ENCODE results near the gene ZNF433.
"Not testable (repeated sequence)": the region's sequence is repeated elsewhere in the genome, so short reads cannot be mapped to it uniquely, and the experiment has no call there.

Gene ZNF433

GRCh38 chr19:12035220-12036172 is at the start of gene ZNF433:
ZNF433 (minus strand) TSS chr19:12035679; CDS start chr19:12035539, 140 bp downstream.
- DNase-seq (ENCODE audit: low spot score) = peak; percentile 93

DNA sequence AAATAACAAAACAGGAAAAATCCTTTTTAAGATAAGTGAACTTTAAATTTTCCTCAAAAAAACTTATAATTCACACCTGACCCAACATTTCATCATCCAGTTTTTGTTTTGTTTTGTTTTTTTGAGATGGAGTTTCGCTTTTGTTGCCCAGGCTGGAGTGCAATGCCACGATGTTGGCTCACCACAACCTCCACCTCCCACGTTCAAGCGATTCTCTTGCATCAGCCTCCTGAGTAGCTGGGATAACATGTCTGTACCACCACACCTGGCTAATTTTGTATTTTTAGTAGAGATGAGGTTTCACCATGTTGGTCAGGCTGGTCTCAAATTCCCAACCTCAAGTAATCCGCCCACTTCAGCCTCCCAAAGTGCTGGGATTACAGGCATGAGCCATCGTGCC is 47.9 kb upstream of the ZNF433 start:
- not testable (repeated sequence) for DNase-seq (ENCODE audit: low spot score)

- DNase-seq (ENCODE audit: low spot score) = no peak
These were observed 41.9 kb upstream of the ZNF433 start for GRCh38 chr19:12077375-12077774.

GRCh38 chr19:12076331-12076730 is 40.9 kb upstream of the ZNF433 start:
- not testable (repeated sequence) for DNase-seq (ENCODE audit: low spot score)

GRCh38 chr19:12075538-12076139 is 40.2 kb upstream of the ZNF433 start:
- DNase-seq (ENCODE audit: low spot score) = no peak

DNA sequence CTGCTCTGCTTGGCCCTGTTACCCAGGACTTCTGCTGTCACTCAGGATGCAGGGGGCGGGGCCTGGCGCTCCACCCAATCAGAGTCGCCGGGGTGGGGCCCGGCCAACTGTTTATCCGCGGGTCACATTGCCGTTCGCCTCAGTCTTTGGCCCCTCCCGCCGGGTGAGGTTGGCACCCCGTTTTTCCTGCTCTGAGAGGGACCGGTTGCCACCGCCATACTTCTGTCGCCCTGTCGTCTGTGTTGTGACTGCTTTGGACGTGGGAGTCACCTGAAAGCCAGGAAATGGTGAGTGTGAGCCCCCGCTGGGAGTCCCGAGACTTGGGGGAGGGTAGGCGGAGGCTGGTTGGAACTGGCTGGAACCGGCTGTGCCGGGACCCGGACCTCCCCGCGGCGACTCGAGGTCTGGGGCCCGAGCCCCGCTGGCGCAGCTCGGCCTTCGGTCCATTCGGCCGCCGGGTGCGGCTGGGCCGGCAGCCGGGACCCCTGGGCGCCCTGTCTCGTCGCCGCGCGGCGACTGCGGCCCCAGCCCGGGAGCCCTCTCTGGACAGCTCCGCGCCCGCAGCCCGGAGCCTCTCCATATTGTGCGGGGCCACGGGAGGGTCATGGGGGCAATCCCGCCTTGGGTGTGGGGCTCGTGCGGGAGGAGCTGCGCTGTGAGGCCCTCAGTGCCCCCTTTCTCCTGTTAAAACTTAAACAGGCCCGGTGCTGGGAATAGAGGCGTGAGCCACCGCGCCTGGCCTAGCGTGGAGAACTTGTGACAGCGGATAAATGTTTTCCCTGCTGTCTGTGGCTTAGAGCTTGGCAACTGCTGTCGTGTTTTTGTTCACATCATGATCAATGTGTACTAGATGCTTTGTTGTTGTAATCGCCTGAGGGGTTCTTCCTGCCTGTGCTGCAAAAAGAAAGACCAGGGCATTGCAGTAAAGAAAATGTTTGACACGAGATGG is 29.4 kb upstream of the ZNF433 start, which contains the start of gene ZNF844:
Gene ZNF844, plus strand, starts transcription at position 142 of the 949 bp plus-strand sequence. Its CDS starts 143 bp downstream, at position 285.
- peak; percentile 97 for DNase-seq (ENCODE audit: low spot score)

DNA sequence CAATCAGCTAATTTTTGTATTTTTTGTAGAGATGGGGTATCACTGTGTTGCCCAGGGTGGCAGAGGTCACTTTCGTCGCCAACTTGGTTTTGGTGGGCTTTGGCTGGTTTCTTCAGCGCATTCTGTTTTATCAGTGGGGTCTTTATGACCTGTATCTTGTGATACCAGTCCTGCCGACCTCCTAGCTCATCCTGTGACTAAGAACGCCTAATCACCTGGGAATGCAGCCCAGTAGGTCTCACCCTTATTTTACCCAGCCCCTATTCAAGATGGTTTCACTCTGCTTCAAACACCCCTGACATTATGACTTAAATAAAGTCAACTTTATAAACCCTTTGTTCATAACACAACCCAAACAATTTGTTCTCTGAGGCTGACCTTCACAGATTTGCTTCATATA is 20.3 kb upstream of the ZNF433 start:
- no peak for DNase-seq (ENCODE audit: low spot score)

DNA sequence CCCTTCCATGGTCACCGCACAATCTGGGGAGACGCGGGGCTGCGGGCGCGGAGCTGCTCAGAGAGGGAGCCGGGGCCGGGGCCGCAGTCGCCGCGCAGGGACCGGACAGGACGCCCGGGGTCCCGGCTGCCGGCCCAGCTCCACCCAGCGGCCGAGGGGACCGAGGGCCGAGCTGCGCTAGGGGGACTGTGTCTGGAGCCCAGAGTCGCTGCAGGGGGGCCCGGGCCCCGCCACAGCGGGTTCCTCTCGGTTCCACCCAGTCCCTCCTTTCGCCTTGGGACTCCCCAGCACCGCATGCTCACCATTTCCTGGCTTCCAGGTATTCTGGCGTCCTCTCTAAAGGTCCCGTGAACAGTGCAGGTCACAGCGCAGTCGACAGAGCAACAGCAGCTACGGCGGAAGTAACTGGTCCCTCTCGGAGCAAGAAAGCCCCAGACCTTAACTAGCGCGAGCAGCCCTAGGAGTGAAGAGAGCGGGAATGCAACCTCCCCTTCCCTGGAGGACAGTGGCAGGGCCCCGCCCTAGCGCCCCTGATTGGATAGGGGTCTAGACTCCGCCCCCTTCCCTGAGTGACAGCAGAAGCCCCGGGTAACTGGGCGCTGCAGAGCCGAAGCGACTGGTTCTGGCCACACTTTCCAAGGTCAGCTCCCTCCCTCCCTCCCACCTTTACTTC is 17.2 kb upstream of the ZNF433 start, which contains the start of gene ZNF878:
Gene ZNF878, minus strand, starts transcription at position 465 of the 673 bp plus-strand sequence. Its CDS starts 160 bp downstream, at position 305.
- peak; percentile 93 for DNase-seq (ENCODE audit: low spot score)

GRCh38 chr19:12052091-12052496 is 16.6 kb upstream of the ZNF433 start:
- no peak for DNase-seq (ENCODE audit: low spot score)

DNA sequence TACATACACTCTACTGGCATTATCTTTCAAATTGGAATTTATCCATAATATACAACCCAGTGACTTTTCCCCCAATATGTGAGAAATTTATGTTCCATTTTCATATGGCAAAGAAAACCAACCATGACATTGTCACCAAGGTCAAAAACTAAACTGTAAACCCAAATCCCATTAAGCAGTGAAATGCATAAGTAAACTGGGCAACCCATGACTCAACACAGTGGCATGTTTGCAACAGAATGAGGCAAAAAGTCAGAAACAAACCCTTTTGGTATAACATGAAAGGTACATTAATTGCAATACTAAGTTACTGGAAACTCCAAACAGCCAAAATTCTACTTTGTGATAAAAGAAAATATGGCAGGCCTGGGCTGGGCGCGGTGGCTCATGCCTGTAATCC is 12.4 kb upstream of the ZNF433 start:
- no peak for DNase-seq (ENCODE audit: low spot score)

DNA sequence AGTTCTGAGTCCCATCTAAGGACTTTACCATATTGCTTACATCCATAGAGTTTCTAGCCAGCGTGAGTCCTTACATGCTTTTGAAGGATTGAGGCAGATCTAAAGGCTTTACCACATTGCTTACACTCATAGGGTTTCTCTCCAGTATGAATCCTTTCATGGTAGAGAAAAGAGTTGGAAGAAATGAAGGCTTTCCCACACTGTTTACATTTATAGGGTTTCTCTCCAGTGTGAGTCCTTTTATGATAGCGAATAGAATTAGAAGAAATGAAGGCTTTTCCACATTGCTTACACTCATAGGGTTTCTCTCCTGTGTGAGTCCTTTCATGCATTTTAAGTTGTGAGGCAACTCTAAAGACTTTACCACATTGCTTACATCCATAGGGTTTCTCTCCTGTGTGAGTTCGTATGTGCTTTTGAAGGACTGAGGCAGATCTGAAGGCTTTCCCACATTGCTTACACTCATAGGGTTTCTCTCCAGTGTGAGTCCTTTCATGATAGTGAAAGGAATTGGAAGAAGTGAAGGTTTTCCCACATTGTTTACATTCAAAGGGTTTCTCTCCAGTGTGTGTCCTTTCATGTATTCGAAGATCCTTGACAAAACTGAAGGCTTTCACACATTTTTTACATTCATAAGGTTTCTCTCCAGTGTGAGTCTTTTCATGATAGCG is 8.4 kb upstream of the ZNF433 start:
- DNase-seq (ENCODE audit: low spot score) = no peak

DNA sequence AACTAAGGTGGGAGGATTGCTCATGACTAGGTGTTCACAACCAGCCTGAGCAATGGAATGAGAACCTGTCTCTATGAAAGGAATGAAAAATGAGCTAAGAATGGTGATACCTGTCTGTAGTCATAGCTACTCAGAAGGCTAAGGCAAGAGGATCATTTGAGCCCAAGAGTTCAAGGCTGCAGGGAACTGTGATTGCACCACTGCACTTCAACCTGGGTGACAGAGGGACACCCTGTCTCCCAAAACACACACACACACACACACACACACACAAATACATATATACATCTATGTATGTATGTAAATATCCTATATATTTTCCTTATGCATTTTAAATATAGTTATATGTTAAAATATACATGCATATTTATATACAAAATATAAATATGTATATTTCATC is 7.4 kb upstream of the ZNF433 start:
- no peak for DNase-seq (ENCODE audit: low spot score)

DNA sequence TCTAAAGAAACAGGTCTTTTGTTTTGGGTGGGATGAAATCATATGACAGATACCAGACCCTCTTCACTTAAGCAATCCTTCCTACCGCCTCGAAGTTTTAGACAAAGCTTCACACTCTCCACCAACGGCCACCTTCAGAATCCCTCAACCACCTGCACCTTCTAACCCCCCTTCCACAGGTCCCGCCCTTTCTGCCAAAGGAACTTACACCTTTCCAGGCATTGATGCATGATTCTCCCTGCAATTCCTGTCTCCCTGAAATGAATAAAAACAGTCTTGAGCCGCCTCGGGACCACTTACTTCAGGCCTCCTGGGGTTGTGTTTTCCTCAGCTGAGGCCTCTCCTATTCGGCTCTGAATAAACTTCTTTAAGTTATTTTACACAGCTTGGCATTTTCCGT is 859 bp downstream of the ZNF433 start:
- DNase-seq (ENCODE audit: low spot score) = no peak

DNA sequence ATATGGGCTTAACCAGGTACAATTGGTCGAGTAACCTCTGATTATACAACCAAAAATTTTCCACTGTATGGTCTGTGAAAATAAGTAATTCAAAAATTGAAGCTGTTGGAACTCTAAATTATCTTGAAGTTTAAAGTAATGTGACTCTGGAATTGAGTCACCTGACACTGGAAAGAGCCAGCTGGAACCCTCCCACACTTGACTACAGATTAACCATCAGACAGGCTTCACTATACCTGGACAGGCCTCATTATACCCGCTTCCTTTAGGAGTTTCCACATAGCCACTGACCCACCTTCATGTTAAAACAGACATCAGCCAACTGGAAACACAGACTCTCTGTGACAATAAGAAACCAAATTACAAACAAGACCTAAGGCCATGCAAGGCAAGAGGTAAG is 1.3 kb downstream of the ZNF433 start:
- no peak for DNase-seq (ENCODE audit: low spot score)

DNA sequence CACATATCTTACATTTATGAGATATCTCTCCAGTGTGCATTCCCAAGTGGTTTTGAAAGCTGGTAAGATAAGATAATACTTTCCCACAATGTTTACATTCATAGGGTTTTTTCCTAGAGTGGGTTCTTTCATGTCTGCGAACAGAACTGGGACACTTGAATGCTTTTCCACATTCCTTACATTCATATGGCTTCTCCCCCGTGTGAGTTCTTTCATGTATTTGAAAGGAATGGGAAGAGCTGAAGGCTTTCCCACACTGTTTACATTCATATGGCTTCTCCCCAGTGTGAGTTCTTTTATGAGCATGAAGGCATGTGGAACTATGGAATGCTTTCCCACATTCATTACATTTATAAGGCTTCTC is 19.7 kb downstream of the ZNF433 start:
- DNase-seq (ENCODE audit: low spot score) = no peak

- no peak for DNase-seq (ENCODE audit: low spot score)
These were observed 20.3 kb downstream of the ZNF433 start for GRCh38 chr19:12015015-12015752.

DNA sequence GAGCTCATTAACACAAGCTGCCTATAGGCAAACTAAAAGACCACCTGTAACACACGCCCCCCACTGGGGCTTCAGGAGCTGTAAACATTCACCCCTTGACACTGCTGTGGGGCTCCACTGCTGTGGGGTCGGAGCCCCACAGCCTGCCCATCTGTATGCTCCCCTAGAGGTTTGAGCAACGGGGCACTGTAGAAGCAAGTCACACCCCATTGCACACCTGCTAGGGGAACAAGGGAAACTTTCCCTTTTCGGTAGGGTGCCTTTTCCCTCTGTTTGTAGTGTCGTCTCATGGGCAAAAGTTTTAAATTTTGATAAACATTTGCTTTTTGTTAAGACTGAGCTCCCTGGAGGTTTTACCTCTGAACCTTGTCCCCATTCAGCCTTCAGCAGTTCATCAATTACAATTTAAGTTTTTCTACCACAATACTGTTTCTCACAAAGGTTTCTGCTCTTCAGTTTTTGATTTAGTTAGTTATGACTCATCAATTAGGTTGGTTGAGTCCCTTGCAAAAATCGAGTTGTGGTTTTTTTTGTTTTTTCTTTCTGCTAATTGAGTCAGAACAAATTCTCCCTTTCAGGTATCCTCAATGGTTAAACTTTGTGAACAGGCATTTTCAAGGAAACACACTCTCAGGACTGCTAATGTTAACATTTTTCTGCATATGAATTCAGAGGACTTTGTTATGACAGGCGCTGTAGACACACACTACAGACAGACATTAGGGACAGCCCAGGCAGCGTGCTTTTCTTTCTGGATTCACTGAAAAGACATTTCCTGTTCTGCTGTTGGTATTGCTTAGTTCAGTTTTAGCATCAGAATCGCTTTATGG is 35.1 kb downstream of the ZNF433 start:
- no peak for DNase-seq (ENCODE audit: low spot score)

- no peak for DNase-seq (ENCODE audit: low spot score)
These were observed 40.3 kb downstream of the ZNF433 start for GRCh38 chr19:11995174-11995573.

DNA sequence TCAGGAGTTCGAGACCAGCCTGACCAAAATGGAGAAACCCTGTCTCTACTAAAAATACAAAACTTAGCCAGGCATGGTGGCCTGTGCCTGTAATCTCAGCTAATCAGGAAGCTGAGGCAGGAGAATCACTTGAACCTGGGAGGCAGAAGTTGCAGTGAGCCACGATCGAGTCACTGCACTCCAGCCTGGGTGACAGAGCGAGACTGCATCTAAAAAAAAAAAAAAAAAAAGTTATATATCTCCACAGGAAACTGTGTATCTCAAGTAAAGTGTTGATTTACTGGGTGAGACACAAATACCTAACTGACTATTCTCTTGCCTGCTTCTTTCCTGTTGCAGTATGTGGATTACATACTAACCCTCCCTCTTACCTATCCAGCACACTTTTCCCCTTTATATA is 43.6 kb downstream of the ZNF433 start:
- DNase-seq (ENCODE audit: low spot score) = not testable (repeated sequence)
